Skeletal muscle tissue (tissue), 4 donors: Measurements from ENCODE around the gene GPX3. TPM values are rescaled to one million over a fixed set of nuclear protein-coding genes. Genes with fewer than 3 reads are reported as not detected.
A peak's percentile ranks its signal among the peaks of the same experiment; 100 is the strongest.

ENCODE experiments used
- H3K27ac ChIP-seq: one replicate; pipeline ENCODE4 v1.7.0; 2013; ENCODE audit warnings: mild to moderate bottlenecking, low read depth, low read length, inconsistent platforms
- H3K27me3 ChIP-seq, 3 donors: one replicate each; pipeline ENCODE4 v1.7.0; 2013; ENCODE audit warnings: low read length in 3 of 3; ENCODE audit not compliant: control insufficient read depth in 3 of 3, insufficient read depth in 3 of 3
- H3K36me3 ChIP-seq, 3 donors: one replicate each; pipeline ENCODE4 v1.7.0; 2013; ENCODE audit warnings: low read length in 3 of 3; ENCODE audit not compliant: control insufficient read depth in 3 of 3, insufficient read depth in 3 of 3
- H3K4me1 ChIP-seq, 3 donors: one replicate each; pipeline ENCODE4 v1.7.0; 2013; ENCODE audit warnings: low read length in 3 of 3, mild to moderate bottlenecking in 3 of 3; ENCODE audit not compliant: control insufficient read depth in 3 of 3, insufficient read depth in 3 of 3
- H3K4me3 ChIP-seq, 3 donors: one replicate each; pipeline ENCODE4 v1.7.0; 2013; ENCODE audit warnings: low read length in 3 of 3
- H3K9ac ChIP-seq, 3 donors: one replicate each; pipeline ENCODE4 v1.7.0; 2013; ENCODE audit warnings: low read length in 3 of 3, mild to moderate bottlenecking in 3 of 3, moderate library complexity in 2 of 3, low read depth in 1 of 3
- H3K9me3 ChIP-seq, 3 donors: one replicate each; pipeline ENCODE4 v1.7.0; 2013; ENCODE audit warnings: low read length in 3 of 3; ENCODE audit not compliant: control insufficient read depth in 3 of 3
- total RNA-seq: library from RNA; depleted of rRNA; stranded (reverse); fragments of >200 nt; gene quantifications from one replicate; pipeline ENCODE4 v1.2.3, GENCODE V29; 2014
- donor health status: Osteomylitis.

GPX3 gene
- total RNA-seq, 1 donor from 2014 or later = 33.4 TPM

GRCh38 chr5:151030056-151030336, 9.6 kb downstream of the GPX3 start:
- no peaks in the 10 kb centered on the region for H3K27me3 ChIP-seq
- peaks cover 55 to 59% (median 57%) of the 10 kb centered on the region in 3 donors for H3K4me1 ChIP-seq
- H3K9ac ChIP-seq = peak overlapping the region; percentile 40 to 66 (median 62)
- peak overlapping the region; percentile 79 for H3K27ac ChIP-seq
- peaks cover 69 to 81% (median 74%) of the 10 kb centered on the region in 3 donors for H3K36me3 ChIP-seq
- H3K4me3 ChIP-seq = peak overlapping the region in 1 of 3 donors; percentile 13
- no peaks in the 10 kb centered on the region for H3K9me3 ChIP-seq

DNA sequence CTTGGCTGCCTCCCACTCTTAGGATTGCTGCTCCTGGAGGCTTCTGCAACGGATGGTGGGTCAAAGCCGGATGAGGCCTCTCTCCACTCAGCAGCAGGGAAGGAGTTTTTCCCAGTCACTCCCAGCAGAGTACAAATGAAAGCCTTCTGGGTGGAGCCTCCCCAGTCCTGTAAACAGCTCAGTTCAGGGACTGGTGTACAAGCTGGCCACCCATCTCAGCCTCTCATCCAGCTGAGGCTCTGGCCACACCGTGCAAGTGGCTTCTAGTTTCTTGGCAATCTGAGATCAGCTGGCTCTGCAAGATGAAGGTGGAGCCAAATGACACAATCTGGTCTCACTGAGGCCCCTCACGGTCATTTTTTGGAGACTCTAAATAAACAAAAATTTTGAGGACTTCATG, 10.0 kb downstream of the GPX3 start:
- peaks cover 51 to 55% (median 53%) of the 10 kb centered on the region in 3 donors for H3K4me1 ChIP-seq
- H3K4me3 ChIP-seq = peak overlapping the region in 1 of 3 donors; percentile 13
- peak overlapping the region; percentile 40 to 66 (median 62) for H3K9ac ChIP-seq
- H3K9me3 ChIP-seq = no peaks in the 10 kb centered on the region
- peaks cover 70 to 81% (median 78%) of the 10 kb centered on the region in 3 donors for H3K36me3 ChIP-seq
- no peaks in the 10 kb centered on the region for H3K27me3 ChIP-seq
- peak overlapping the region; percentile 79 for H3K27ac ChIP-seq

DNA sequence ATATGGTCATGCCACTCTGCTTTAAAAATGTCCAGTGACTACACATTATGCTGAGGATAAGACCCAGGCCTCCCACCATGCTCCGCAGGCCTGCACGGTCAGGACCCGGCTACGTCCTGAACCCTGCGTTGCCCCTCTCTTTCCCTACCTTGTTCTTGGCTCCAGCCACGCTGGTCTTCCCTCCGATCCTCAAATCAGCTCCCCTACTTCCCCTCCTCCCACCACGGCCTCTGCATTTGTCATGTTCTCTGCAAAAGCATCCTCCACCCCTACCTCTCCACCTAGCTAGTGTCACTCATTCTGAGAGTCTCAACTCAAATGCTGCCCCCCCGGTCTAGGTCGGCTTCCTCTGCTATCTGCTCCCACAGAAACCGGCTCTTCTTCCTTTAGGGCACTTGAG, 11.2 kb downstream of the GPX3 start:
- H3K36me3 ChIP-seq = peaks cover 78 to 82% (median 79%) of the 10 kb centered on the region in 3 donors

GRCh38 chr5:151033217-151033934, 13.0 kb downstream of the GPX3 start:
- Histone ChIP-seq H3K4me3 (no peak overlapping the region), H3K27me3 (no peaks in the 10 kb centered on the region), H3K4me1 (peaks cover 43 to 49% (median 44%) of the 10 kb centered on the region in 3 donors), H3K27ac (no peak overlapping the region), H3K9me3 (no peaks in the 10 kb centered on the region), H3K9ac (no peak overlapping the region), H3K36me3 (peaks cover 63 to 72% (median 69%) of the 10 kb centered on the region in 3 donors)

More for the DNA sequence above, 11.2 kb downstream of the GPX3 start:
- H3K9me3 ChIP-seq = no peaks in the 10 kb centered on the region
- H3K4me3 ChIP-seq = no peak overlapping the region
- peaks cover 40 to 45% (median 41%) of the 10 kb centered on the region in 3 donors for H3K4me1 ChIP-seq
- no peak overlapping the region for H3K9ac ChIP-seq
- no peak overlapping the region for H3K27ac ChIP-seq
- no peaks in the 10 kb centered on the region for H3K27me3 ChIP-seq

DNA sequence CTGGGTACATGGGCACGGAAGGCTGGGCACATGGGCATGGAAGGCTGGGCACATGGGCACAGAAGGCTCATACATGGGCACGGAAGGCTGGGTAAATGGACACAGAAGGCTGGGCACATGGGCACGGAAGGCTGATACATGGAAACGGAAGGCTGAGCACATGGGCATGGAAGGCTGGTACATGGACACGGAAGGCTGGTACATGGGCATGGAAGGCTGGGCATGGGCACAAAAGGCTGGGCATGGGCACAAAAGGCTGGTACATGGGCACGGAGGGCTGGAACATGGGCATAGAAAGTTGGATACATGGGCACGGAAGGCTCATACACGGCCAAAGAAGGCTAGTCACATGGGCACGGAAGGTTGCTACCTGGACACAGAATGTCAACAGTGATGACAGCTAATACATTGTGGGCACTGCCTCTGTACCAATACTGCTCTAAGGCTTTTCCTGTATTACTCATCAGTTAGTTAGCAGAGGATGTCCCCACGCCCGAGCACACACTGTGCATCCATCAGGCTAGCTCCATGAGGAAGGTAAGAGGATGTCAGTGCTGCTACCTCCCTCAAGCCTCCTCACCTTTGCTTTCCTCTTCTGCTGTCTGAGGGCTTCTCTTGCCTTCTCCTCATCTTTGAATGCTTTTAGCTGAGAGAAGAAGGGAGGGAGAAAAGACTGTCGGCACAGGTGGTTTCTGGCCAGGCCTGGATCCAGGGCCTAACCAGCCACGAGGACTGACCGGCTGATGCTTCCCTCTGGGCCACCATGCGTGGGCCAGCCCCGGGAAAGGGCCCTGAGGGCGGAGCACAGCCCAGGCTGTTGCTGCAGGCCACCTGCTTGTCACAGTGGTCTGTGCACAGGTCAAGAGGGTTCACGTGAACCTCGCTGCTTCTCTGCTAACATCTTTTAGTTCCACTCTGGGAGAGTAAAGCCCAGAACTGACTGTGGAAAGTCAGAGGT, 14.3 kb downstream of the GPX3 start:
- H3K9ac ChIP-seq = no peak overlapping the region
- H3K36me3 ChIP-seq = peaks cover 60 to 66% (median 65%) of the 10 kb centered on the region in 3 donors
- H3K9me3 ChIP-seq = no peaks in the 10 kb centered on the region
- no peaks in the 10 kb centered on the region for H3K27me3 ChIP-seq
- no peak overlapping the region for H3K4me3 ChIP-seq
- H3K27ac ChIP-seq = no peak overlapping the region
- H3K4me1 ChIP-seq = peaks cover 49 to 54% (median 50%) of the 10 kb centered on the region in 3 donors

DNA sequence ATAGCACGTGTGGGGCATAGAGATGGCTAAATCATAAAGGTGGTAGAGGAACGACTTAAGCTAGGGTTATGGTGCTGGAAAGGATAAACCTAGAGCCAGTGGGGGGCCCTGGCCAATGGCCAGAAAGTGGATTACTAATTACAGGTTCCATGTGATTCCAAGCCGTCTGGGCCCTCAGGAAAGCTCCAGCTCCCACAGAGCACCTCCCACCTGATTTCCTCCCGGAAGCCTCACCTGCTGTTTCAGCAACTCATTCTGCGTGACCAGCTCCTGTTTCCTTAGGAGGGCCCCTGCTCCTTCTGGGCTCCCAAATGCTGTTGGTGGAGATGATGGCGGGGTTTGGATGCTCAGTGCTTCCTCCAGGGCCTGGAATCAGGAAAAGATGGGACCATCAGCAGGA, 16.2 kb downstream of the GPX3 start:
- no peaks in the 10 kb centered on the region for H3K27me3 ChIP-seq
- peak overlapping the region in 1 of 3 donors; percentile 71 for H3K9ac ChIP-seq
- peaks cover 55 to 69% (median 64%) of the 10 kb centered on the region in 3 donors for H3K36me3 ChIP-seq
- H3K4me3 ChIP-seq = no peak overlapping the region
- peak overlapping the region; percentile 94 for H3K27ac ChIP-seq
- peaks cover 43 to 52% (median 50%) of the 10 kb centered on the region in 3 donors for H3K4me1 ChIP-seq
- H3K9me3 ChIP-seq = no peaks in the 10 kb centered on the region

DNA sequence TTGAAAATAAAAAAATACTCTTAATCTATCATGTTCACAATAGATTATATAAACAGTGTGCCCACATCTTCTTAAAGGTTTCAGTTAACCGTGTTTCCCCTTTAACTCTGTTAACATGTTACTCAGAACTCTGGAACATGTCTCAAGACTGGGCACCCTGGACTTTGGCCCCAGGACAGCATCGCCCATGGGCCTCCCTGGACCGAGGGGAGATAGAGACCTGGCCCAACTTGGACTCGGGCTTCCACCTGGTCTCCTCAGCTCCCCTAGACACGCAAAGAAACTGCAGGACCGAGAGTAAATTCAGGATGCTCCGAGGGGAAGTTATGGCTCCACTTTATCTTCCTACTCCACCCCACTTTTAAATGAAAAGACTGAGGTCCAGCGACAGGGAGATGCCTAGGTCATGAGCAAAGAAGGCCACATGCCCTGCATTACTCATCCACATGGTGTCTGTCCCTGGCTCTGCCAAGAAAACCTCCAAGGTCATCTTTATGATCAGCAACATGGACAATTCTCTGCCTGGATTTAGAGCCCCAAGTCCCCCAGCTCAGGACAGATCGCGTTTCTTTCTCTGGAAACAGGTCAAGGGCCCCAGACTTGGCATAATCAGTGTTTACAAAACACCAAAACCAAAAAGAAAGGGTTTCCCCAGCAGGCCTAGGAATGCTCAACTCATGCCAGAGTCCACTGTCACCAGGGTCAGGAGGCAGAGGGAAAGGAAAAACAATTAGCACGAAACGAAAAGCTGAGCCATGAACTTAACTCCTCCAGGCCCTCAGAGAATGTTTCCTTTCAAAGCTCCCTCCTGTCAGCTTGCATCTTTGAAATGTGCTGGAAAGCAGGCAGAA, 17.4 kb downstream of the GPX3 start:
- H3K4me1 ChIP-seq = peaks cover 43 to 62% (median 61%) of the 10 kb centered on the region in 3 donors
- no peaks in the 10 kb centered on the region for H3K27me3 ChIP-seq
- peak overlapping the region; percentile 43 to 71 (median 51) for H3K9ac ChIP-seq
- H3K27ac ChIP-seq = peak overlapping the region; percentile 94
- H3K4me3 ChIP-seq = peak overlapping the region in 2 of 3 donors; percentile 22 to 41
- peaks cover 56 to 68% (median 62%) of the 10 kb centered on the region in 3 donors for H3K36me3 ChIP-seq
- H3K9me3 ChIP-seq = no peaks in the 10 kb centered on the region

DNA sequence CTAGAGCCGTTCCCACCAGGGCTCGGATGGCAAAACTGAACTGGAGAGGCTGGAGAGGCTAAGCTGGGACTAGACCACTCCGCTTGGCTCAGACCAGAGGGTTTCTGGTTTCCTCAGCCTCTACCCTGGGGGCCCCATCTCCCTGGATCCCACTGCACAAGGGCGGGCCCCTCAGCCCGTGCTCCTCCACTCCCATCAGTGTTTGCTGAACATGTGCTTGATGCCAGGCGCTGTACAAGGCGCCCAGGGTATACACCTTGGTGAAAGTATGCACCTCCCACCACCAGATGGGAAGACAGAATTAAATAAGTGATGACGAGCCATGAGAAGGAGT, 18.0 kb downstream of the GPX3 start:
- H3K27ac ChIP-seq = peak overlapping the region; percentile 94
- peaks cover 58 to 67% (median 64%) of the 10 kb centered on the region in 3 donors for H3K36me3 ChIP-seq
- H3K4me1 ChIP-seq = peaks cover 43 to 66% (median 62%) of the 10 kb centered on the region in 3 donors
- H3K27me3 ChIP-seq = no peaks in the 10 kb centered on the region
- H3K9ac ChIP-seq = peak overlapping the region; percentile 27 to 71 (median 39)
- H3K4me3 ChIP-seq = peak overlapping the region in 2 of 3 donors; percentile 6 to 41
- H3K9me3 ChIP-seq = no peaks in the 10 kb centered on the region

GRCh38 chr5:151038801-151039238, 18.4 kb downstream of the GPX3 start:
- H3K9me3 ChIP-seq = no peaks in the 10 kb centered on the region
- peaks cover 54 to 64% (median 61%) of the 10 kb centered on the region in 3 donors for H3K36me3 ChIP-seq
- peak overlapping the region; percentile 94 for H3K27ac ChIP-seq
- no peaks in the 10 kb centered on the region for H3K27me3 ChIP-seq
- peaks cover 43 to 66% (median 62%) of the 10 kb centered on the region in 3 donors for H3K4me1 ChIP-seq
- H3K9ac ChIP-seq = peak overlapping the region; percentile 39 to 71 (median 54)
- H3K4me3 ChIP-seq = peak overlapping the region in 2 of 3 donors; percentile 6 to 41
